Right atrium auricular region (tissue), 2 donors: ENCODE data around the gene CPHXL. TPM values are rescaled to one million over a fixed set of nuclear protein-coding genes. Genes with fewer than 3 reads are reported as not detected.

ENCODE experiments used
- DNase-seq: peaks from one replicate; pipeline ENCODE4 v3.0.0-alpha.2; 2019; ENCODE audit warnings: low spot score
- H3K27ac ChIP-seq, 2 donors: fragments of 200-600 bp; sonication (generic); 1 replicate in 1 of 2; 2 replicates in 1 of 2; pipeline ENCODE4 v1.5.1; 2016 to 2019
- H3K27me3 ChIP-seq, 2 donors: fragments of 200-600 bp; sonication (generic); one replicate each; pipeline versions ENCODE4 v1.5.1 to v1.6.0; 2017 to 2019
- H3K36me3 ChIP-seq: fragments of 200-600 bp; sonication (generic); one replicate; pipeline ENCODE4 v1.5.1; 2016
- H3K4me1 ChIP-seq, 2 donors: fragments of 200-600 bp; sonication (generic); one replicate each; pipeline versions ENCODE4 v1.5.1 to v1.6.0; 2017 to 2019
- H3K4me3 ChIP-seq, 2 donors: fragments of 200-600 bp; sonication (generic); 1 replicate in 1 of 2; 2 replicates in 1 of 2; pipeline ENCODE4 v1.5.1; 2017 to 2019; ENCODE audit warnings: mild to moderate bottlenecking in 1 of 2, moderate library complexity in 1 of 2
- H3K9me3 ChIP-seq, 2 donors: fragments of 200-600 bp; sonication (generic); one replicate each; pipeline ENCODE4 v1.5.1; 2019
- total RNA-seq, 2 donors: library from RNA; depleted of rRNA; stranded (reverse); fragments of >200 nt; gene quantifications; one replicate each; pipeline ENCODE4 v1.1.0, GENCODE V29; 2016
- TF ChIP-seq, protein P1 (sequence below), 2 donors: fragments of 200-600 bp; sonication (generic); IDR thresholded peaks; one replicate each; pipeline ENCODE4 v1.5.1; 2019; ENCODE audit warnings: antibody characterized with exemption in 2 of 2

The CPHXL gene
- total RNA-seq, 2 donors from 2014 or later: not detected

DNA sequence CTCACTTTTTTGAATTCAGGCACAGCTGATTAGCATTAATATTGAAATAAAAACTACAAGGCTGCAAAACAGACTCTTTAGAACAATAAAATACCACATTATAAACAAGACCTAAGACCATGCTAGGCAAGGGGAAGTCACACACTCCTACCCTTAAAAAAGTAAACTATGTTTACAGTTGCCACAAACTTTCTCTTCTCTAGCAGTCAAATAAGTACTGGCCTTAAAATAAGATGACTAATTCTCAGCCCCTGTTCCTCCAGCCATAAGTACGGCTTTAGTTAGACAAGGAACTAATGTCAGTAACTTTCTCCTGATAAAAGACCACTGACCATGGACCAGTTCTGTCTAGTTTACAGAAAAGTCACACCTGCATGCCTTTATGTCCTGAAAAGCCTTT, 19.5 kb upstream of the CPHXL start:
- TF ChIP-seq, protein P1, sequence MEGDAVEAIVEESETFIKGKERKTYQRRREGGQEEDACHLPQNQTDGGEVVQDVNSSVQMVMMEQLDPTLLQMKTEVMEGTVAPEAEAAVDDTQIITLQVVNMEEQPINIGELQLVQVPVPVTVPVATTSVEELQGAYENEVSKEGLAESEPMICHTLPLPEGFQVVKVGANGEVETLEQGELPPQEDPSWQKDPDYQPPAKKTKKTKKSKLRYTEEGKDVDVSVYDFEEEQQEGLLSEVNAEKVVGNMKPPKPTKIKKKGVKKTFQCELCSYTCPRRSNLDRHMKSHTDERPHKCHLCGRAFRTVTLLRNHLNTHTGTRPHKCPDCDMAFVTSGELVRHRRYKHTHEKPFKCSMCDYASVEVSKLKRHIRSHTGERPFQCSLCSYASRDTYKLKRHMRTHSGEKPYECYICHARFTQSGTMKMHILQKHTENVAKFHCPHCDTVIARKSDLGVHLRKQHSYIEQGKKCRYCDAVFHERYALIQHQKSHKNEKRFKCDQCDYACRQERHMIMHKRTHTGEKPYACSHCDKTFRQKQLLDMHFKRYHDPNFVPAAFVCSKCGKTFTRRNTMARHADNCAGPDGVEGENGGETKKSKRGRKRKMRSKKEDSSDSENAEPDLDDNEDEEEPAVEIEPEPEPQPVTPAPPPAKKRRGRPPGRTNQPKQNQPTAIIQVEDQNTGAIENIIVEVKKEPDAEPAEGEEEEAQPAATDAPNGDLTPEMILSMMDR (IDR thresholded peaks at IDR 0.05): no peak
- no peaks in the 10 kb centered on the region for H3K27me3 ChIP-seq
- H3K36me3 ChIP-seq: no peaks in the 10 kb centered on the region
- no peak overlapping the region for H3K4me3 ChIP-seq
- no peak overlapping the region for H3K27ac ChIP-seq
- H3K9me3 ChIP-seq: no peaks in the 10 kb centered on the region
- no peak for DNase-seq
- H3K4me1 ChIP-seq: no peaks in the 10 kb centered on the region

DNA sequence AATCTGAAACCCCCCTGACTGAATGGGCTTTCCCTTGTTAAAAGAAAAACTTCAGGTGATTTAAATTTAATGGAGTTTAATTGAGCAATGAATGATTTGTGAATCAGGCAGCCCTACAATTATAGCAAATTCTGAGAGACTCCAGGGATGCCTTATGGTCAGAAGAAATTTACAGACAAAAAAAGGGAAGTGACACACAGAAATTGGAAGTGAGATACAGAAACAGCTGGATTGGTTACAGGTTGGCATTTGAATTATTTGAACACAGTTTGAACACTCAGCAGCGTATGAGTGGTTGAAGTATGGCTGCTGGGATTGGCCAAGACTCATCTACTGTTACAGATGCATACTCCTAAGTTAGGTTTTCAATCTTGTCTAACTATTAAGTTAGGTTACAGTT, 19.0 kb upstream of the CPHXL start:
- no peak overlapping the region for H3K4me3 ChIP-seq
- H3K27me3 ChIP-seq: no peaks in the 10 kb centered on the region
- no peak for DNase-seq
- H3K4me1 ChIP-seq: no peaks in the 10 kb centered on the region
- H3K9me3 ChIP-seq: no peaks in the 10 kb centered on the region
- TF ChIP-seq, protein P1 (IDR thresholded peaks at IDR 0.05): no peak
- no peaks in the 10 kb centered on the region for H3K36me3 ChIP-seq
- no peak overlapping the region for H3K27ac ChIP-seq

DNA sequence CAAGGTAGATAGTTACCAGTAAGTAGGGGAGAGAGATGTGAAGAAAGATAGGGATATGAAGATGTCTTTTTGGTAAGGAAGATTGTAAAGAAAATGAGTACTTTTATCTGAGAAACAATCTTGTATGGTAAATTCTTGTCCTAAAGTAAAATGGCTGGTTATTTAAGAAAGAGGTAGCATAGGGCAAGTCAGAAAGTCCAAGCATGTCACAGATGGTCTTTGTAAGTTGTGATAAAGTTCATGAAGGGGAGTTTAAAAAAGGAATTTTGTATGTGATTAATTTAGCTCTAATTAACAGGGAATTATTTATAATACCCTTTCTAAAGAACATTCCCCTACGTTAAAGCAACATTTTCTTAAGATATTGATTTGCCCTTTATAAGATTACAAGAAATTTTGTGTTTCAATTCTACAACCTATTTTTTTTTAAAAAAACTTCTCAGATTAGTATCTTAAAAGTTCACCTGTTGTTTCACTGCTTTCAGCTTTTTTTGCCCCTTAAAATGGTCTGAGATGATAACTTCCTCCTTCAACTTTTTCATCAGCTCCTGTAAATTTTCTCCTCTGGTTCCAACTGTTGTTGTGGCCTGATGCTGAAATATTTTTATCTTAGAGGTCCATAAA, 16.2 kb upstream of the CPHXL start:
- Histone ChIP-seq H3K4me1 (no peaks in the 10 kb centered on the region), H3K4me3 (no peak overlapping the region), H3K27ac (no peak overlapping the region), H3K36me3 (no peaks in the 10 kb centered on the region), H3K9me3 (no peaks in the 10 kb centered on the region), H3K27me3 (no peaks in the 10 kb centered on the region)
- TF ChIP-seq, protein P1 (IDR thresholded peaks at IDR 0.05): no peak
- no peak for DNase-seq

DNA sequence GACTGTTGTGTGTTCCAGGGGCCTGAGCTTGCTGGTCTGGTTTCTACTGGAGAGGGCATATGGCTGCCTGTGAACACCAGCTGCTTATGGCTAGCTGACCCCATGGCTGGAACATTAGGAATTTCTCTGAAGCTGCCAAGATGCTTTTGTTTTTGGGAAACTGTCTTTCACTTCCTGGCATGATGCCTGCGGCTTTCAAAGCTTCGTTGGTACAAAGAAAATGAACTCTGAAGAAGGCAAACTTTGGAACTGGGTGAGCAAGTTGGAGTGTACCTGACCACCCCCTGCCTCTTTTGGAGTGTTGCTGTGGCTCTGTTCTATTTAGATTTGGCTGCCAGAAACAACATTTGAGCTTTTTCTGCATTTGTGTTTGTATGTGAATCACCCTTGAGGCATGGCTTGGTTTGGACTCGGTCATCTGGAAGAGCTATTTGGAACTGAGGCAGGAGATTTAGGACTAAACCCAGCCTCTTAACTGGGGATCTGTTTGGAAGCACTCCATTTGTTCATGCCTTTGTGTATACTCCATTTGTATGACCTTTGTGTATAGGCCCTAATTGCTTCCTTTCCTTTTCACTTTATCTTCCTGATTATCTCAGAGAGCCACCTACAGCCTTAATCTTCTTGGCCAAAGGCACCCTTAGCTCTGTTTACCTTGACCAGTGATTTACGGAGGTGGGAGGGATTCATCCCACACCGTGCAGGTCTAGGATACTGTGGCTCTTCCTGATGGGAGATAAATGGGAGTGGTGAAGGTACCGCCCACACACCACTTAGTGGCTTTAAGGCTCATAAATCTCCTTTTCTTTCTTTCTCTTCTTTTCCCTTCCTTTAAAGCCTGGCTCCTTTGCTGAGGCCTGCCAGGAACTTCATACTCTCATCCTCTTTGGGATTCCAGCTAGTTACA, 7.3 kb upstream of the CPHXL start:
- no peaks in the 10 kb centered on the region for H3K27me3 ChIP-seq
- H3K4me3 ChIP-seq: no peak overlapping the region
- no peaks in the 10 kb centered on the region for H3K9me3 ChIP-seq
- peaks cover 0 to 14% of the 10 kb centered on the region in 2 donors for H3K4me1 ChIP-seq
- peak overlapping the region in 1 of 2 donors; percentile 35 for H3K27ac ChIP-seq
- no peaks in the 10 kb centered on the region for H3K36me3 ChIP-seq
- peak; percentile 58 for DNase-seq
- TF ChIP-seq, protein P1 (IDR thresholded peaks at IDR 0.05): no peak

DNA sequence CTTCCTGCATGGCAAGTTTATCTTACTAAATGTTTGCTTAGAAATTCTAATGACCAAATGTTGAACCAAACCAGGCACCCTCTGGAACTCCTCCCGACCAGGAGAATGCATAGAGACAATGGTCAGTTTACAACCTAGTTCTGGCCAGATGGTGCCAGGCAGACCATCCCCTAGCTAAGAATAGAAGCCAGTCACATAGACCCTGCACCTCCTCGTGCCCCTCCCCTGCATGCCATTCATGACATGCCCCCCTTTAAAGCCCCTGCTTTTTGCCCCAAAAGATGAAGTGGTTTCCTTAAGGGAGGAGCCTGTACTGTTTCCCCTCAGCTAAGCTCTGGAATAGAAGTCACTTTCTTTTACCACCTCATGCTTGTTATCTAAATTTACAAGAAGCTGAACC, 6.6 kb upstream of the CPHXL start:
- Histone ChIP-seq H3K27me3 (no peaks in the 10 kb centered on the region), H3K27ac (peak overlapping the region in 1 of 2 donors; percentile 35), H3K4me1 (peaks cover 0 to 14% of the 10 kb centered on the region in 2 donors), H3K36me3 (no peaks in the 10 kb centered on the region), H3K4me3 (no peak overlapping the region), H3K9me3 (no peaks in the 10 kb centered on the region)
- no peak for DNase-seq
- TF ChIP-seq, protein P1 (IDR thresholded peaks at IDR 0.05): no peak
